Stomach (tissue), 4 donors: ENCODE results near the gene PIMREG.

Experiments
- EP300 ChIP-seq: sonication (generic); formaldehyde crosslinking; IDR thresholded peaks from one replicate; pipeline ENCODE4 v1.6.1; 2017; ENCODE audit warnings: antibody characterized with exemption
- POLR2A ChIP-seq, 4 donors: fragments of 450-650 bp; IDR thresholded peaks; one replicate each; pipeline ENCODE4 v1.6.1; 2016; ENCODE audit warnings: antibody characterized with exemption in 4 of 4, control low read depth in 2 of 4, mild to moderate bottlenecking in 1 of 4, moderate library complexity in 1 of 4
- POLR2AphosphoS5 ChIP-seq, 3 donors: sonication (generic); formaldehyde crosslinking; IDR thresholded peaks; one replicate each; pipeline ENCODE4 v1.6.1; 2016; ENCODE audit warnings: antibody characterized with exemption in 3 of 3
- TF ChIP-seq, protein P1 (sequence below), 7 experiments: fragments of 450-650 bp in 4 of 7; fragments of 200-600 bp in 3 of 7; sonication (generic) in 3 of 7; IDR thresholded peaks; one replicate each; pipeline ENCODE4 v1.5.1; 2016 to 2019; ENCODE audit warnings: antibody characterized with exemption in 7 of 7, control low read depth in 2 of 7, mild to moderate bottlenecking in 1 of 7

DNA sequence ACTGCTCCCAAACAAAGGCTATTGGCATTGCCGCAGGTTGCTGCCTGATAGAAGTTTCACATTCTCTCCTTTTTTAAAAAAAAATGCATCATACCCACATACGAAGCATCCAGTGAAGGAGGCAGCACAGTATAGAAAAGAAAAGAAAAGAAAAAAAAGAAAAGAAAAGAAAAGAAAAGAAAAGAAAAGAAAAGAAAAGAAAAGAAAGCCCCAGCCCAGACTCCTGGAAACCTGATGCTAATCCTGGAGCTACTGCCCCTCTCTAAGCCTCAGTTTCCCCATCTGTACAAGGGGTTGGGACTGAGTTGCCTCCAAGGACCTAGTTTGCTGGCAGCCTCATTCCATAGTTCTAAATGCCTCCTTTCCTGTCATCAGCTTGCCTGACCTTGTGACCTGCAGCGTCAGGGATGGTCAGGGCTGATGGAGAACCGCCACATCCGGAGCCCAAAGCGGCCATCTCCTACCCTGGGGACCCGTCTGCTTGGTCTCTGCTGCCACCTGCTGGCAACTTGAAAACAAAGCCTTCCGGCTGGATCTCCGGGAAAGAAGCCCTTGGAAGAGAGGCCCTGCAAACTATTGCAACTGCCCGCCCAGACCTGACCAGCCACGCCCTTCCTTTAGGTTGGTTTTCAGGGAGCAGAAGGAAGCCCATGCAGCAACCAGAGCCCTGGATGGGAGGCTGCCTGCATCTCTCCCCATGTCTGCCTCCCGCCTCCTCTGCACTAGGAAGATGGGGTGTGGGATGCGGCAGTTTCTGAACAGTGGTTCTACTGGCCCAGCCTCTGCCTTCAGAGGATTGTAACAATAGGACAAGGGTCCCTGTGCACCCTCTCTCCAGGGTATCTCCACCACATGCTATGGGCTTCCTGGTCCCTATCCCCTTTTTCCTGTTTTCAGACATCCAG is 22.3 kb upstream of the PIMREG start:
- no peak for TF ChIP-seq POLR2A (IDR thresholded peaks at IDR 0.05)
- TF ChIP-seq, protein P1, sequence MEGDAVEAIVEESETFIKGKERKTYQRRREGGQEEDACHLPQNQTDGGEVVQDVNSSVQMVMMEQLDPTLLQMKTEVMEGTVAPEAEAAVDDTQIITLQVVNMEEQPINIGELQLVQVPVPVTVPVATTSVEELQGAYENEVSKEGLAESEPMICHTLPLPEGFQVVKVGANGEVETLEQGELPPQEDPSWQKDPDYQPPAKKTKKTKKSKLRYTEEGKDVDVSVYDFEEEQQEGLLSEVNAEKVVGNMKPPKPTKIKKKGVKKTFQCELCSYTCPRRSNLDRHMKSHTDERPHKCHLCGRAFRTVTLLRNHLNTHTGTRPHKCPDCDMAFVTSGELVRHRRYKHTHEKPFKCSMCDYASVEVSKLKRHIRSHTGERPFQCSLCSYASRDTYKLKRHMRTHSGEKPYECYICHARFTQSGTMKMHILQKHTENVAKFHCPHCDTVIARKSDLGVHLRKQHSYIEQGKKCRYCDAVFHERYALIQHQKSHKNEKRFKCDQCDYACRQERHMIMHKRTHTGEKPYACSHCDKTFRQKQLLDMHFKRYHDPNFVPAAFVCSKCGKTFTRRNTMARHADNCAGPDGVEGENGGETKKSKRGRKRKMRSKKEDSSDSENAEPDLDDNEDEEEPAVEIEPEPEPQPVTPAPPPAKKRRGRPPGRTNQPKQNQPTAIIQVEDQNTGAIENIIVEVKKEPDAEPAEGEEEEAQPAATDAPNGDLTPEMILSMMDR (IDR thresholded peaks at IDR 0.05): peak in 5 of 7 experiments; percentile 57 to 79 (median 73)
- no peak for TF ChIP-seq POLR2AphosphoS5 (IDR thresholded peaks at IDR 0.05)
- TF ChIP-seq EP300: no peak
